AG10803 (cell line): Measurements from ENCODE around the gene DMGDH.

Experiments used
- DNase-seq: peaks from one replicate; pipeline ENCODE4 v3.0.0; 2010; ENCODE audit warnings: low read depth
- H3K4me3 ChIP-seq: 2 replicates; pipeline ENCODE4 v1.5.1; 2011; ENCODE audit warnings: mild to moderate bottlenecking, low read length, control low read depth
- TF ChIP-seq, protein P1 (sequence below): conservative IDR thresholded peaks from 2 replicates; pipeline ENCODE4 v1.5.1; 2011; ENCODE audit warnings: mild to moderate bottlenecking, low read length, control low read depth, inconsistent platforms

DMGDH gene

DNA sequence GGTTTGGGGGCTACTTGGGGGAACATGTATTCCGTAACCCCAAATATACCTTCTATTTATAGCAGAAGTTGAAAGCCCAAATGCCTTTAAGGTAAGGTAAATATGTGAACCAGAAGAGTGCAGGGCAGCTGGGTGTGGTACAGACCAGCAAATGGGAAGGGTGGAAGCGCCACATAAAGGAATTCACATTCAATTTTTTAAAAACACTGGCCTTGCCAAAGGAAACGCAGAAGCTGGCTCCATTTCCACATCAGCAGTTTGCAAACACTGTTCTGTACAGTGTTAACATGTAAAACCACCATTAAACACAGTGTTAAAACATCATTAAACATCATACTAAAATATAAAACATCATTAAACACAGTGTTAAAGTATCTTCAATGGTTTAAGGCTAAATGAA lies 38.6 kb upstream of the DMGDH start:
- TF ChIP-seq, protein P1, sequence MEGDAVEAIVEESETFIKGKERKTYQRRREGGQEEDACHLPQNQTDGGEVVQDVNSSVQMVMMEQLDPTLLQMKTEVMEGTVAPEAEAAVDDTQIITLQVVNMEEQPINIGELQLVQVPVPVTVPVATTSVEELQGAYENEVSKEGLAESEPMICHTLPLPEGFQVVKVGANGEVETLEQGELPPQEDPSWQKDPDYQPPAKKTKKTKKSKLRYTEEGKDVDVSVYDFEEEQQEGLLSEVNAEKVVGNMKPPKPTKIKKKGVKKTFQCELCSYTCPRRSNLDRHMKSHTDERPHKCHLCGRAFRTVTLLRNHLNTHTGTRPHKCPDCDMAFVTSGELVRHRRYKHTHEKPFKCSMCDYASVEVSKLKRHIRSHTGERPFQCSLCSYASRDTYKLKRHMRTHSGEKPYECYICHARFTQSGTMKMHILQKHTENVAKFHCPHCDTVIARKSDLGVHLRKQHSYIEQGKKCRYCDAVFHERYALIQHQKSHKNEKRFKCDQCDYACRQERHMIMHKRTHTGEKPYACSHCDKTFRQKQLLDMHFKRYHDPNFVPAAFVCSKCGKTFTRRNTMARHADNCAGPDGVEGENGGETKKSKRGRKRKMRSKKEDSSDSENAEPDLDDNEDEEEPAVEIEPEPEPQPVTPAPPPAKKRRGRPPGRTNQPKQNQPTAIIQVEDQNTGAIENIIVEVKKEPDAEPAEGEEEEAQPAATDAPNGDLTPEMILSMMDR: no peak
- DNase-seq: no peak
- H3K4me3 ChIP-seq: no peak overlapping the region

DNA sequence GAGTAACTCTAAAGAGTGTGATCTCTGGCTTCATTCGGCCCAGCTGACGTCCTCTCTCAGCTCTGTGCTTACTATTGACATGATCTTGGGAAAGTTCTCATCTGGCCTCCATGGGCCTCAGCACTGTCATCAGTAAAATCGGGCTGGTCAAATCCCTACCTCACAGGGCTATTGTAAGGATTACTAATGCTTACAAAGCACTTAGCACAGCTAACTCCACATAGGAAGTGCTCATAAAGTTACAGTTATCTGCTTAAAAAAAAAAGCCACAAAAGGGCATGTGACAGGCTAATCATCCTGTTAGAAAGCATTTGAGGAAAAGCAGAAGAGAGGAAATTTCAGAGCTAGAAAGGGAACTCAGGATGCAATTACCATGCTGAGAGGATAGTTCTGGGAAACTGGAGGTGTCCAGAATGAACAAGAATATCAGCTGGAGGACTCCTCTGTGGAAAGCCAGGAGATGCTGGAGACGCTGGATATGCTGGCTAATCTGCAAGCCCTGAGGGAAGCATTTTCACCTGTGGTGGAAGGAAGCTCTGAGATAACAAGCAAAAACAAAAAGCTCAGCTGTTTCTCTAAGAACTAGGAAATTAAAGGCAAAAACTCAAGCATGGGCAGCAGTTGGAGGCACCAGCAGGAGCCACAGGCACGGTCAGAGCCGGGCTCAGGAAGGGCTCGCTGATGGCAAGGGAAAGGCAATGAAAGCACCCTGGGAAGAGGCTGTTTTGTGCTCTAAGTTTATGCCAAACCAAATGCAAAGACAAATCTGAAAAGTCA lies 37.7 kb upstream of the DMGDH start:
- no peak overlapping the region for H3K4me3 ChIP-seq
- TF ChIP-seq, protein P1: no peak
- no peak for DNase-seq

DNA sequence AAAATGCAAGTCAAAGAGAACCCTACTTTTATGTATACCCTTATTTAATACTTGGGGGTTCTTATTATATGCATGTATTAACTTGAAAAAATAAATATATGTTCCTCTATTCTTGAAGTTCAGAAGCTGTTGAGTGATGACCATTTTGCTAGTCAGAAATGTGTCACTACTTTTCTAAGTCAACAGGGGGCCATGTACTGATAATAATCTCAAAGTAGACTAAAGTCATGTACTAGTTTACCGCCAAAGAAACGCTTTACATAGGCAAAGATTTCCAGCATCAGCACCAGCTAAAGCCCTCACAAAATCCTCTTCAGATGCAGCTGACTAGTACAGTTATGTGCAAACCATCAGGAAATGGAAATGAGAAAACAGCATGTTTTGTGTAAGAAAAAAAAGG lies 36.4 kb upstream of the DMGDH start:
- TF ChIP-seq, protein P1: no peak
- no peak overlapping the region for H3K4me3 ChIP-seq
- no peak for DNase-seq

DNA sequence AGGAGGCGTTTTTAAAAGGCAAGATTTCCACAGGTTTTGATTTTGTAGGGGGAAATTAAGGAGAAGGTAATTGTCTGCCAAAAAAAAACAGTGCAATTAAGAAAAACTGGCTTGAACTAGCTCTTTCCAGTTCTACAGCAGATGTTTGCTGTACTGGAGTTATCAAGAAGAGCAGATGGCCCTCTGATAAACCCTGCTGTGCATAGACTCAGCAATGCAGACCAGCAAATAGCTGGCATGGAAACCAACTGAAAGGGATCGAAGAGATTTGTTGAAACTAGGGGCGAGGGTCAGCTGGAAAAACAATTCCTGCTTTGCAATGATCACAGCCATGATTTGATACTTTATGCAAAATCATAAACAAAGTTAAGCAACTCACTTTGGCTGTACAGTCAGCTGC lies 24.3 kb upstream of the DMGDH start:
- no peak for DNase-seq
- TF ChIP-seq, protein P1: no peak
- H3K4me3 ChIP-seq: no peak overlapping the region

DNA sequence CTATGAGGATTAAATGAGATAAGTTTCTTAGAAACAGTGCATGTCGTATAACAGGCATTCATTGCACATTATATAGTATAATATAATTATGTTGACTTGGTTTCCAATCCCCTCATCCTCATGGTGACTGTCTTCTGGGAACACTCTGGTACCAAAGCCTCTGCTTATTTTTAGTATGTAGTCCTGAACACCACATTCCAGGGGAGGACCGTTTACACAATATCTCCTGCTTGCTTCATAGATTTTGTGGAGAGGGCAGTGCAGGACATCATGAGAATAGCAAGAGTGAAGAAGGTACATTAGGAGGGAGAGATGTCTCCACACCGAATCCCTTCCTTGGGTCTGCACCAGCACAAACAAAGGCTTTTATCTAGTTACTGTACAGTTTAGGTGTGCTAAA lies 21.6 kb upstream of the DMGDH start:
- no peak for DNase-seq
- TF ChIP-seq, protein P1: no peak
- no peak overlapping the region for H3K4me3 ChIP-seq

DNA sequence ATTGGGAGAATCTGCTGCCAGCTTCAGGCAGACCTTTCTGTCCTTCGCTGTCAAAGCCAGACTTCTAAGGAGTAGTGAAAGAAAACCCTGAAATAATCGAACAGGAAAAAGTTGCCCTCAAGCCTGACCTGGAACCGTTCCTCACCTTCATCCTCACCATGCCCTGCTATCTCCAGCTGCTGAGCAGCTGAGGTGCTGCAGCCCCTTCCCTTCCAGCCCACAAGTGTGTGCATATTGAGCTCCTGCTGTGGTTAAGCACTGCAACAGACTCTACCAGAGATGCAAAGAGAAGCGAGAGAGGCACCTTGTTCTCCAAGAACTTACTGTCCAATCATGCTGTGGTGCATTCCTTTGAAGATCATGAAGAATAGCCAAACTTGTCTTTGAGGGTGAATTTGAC lies 19.0 kb upstream of the DMGDH start:
- TF ChIP-seq, protein P1: no peak
- no peak for DNase-seq
- H3K4me3 ChIP-seq: no peak overlapping the region

DNA sequence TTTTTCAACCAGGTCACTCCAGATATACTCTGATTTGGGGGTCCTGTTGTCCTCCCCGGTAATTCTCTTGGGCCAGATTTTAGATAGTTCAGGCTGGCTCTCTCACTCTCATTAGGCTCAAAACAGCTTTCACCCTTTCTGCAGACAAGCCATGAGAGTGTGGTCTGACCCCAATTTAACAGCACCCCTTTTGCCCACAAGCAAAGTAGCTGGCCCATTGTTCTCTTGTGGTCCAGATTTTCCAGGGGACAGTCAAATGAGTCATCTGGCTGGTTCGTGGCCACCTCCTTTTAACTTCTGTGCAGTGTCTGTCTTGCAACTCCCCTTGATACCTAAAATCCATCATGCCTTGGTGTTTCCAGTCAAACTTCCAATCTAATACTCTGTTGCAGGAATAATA lies 16.6 kb upstream of the DMGDH start:
- H3K4me3 ChIP-seq: no peak overlapping the region
- TF ChIP-seq, protein P1: no peak
- DNase-seq: no peak
